Measurements from ENCODE around the gene FOXM1.

GRCh38 chr12:2824541-2824940 lies 52.4 kb downstream of the FOXM1 start:
- TF ChIP-seq, protein P1, sequence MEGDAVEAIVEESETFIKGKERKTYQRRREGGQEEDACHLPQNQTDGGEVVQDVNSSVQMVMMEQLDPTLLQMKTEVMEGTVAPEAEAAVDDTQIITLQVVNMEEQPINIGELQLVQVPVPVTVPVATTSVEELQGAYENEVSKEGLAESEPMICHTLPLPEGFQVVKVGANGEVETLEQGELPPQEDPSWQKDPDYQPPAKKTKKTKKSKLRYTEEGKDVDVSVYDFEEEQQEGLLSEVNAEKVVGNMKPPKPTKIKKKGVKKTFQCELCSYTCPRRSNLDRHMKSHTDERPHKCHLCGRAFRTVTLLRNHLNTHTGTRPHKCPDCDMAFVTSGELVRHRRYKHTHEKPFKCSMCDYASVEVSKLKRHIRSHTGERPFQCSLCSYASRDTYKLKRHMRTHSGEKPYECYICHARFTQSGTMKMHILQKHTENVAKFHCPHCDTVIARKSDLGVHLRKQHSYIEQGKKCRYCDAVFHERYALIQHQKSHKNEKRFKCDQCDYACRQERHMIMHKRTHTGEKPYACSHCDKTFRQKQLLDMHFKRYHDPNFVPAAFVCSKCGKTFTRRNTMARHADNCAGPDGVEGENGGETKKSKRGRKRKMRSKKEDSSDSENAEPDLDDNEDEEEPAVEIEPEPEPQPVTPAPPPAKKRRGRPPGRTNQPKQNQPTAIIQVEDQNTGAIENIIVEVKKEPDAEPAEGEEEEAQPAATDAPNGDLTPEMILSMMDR (IDR thresholded peaks at IDR 0.05), result no peak
- no peak for TF ChIP-seq EZH2 (IDR thresholded peaks at IDR 0.05)
